MM.1S (cell line): ENCODE results near the gene FLNC.

ENCODE experiments used
- EZH2 ChIP-seq: fragments of 300-600 bp; sonication (generic); optimal IDR thresholded peaks from 2 replicates; pipeline ENCODE3; 2017; ENCODE audit warnings: low read depth, mild to moderate bottlenecking, antibody characterized with exemption, low read length, mixed read lengths
- EZH2phosphoT487 ChIP-seq: fragments of 300-600 bp; sonication (generic); IDR thresholded peaks from 2 replicates; pipeline ENCODE4 v1.6.1; 2018; ENCODE audit warnings: antibody characterized with exemption, low read length
- TF ChIP-seq, protein P1 (sequence below): fragments of 300-600 bp; sonication (generic); IDR thresholded peaks from 2 replicates; pipeline ENCODE4 v1.5.1; 2016; ENCODE audit warnings: antibody characterized with exemption, low read length, mixed read lengths

DNA sequence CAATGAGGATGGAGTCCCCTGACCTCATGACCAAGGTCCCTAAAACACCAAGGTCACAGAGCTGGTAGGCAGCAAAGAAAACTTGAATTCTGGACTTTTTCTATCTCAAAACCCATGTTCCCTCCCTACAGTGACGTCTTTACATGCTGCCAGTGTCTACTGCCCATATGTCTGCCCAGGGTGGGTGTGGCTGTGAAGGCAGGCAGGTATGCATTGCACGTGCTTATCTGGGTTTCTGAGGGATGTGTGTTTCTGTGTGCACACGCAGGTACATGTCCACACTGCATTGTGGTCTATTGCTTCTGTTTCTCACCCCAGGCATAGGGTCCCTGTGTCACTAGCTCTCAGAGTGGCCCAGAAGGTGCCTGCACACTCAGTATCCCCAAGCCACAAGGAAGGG is 45.9 kb downstream of the FLNC start:
- TF ChIP-seq EZH2phosphoT487: no peak
- TF ChIP-seq EZH2: no peak
- TF ChIP-seq, protein P1, sequence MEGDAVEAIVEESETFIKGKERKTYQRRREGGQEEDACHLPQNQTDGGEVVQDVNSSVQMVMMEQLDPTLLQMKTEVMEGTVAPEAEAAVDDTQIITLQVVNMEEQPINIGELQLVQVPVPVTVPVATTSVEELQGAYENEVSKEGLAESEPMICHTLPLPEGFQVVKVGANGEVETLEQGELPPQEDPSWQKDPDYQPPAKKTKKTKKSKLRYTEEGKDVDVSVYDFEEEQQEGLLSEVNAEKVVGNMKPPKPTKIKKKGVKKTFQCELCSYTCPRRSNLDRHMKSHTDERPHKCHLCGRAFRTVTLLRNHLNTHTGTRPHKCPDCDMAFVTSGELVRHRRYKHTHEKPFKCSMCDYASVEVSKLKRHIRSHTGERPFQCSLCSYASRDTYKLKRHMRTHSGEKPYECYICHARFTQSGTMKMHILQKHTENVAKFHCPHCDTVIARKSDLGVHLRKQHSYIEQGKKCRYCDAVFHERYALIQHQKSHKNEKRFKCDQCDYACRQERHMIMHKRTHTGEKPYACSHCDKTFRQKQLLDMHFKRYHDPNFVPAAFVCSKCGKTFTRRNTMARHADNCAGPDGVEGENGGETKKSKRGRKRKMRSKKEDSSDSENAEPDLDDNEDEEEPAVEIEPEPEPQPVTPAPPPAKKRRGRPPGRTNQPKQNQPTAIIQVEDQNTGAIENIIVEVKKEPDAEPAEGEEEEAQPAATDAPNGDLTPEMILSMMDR: no peak
